ENCODE results near the gene DICER1. TPM values are rescaled to one million over a fixed set of nuclear protein-coding genes. Genes with fewer than 3 reads are reported as not detected.

The DICER1 gene
- total RNA-seq, 1 donor from 2014 or later = 70.0 TPM

DNA sequence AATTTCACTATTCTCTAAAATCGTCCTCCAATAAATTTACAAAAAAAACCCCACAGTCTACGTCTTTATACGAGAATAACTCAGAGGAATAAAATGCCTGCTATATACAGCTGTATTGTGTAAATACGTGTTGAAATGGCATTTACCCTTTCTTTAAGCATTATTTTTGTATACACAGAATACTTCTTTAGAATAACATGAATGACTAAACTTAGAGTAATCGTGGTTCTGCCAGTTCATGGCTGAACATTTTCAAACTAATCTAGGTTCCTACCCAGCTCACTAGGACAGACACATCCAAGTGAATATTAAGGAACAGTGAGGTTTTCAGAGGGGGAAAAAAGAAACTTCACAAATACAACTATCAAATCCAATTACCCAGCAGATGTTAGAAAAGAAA, 24.6 kb downstream of the DICER1 start:
- peak overlapping the region; percentile 31 for H3K27ac ChIP-seq
- H3K4me1 ChIP-seq = peaks cover 45% of the 10 kb centered on the region

DNA sequence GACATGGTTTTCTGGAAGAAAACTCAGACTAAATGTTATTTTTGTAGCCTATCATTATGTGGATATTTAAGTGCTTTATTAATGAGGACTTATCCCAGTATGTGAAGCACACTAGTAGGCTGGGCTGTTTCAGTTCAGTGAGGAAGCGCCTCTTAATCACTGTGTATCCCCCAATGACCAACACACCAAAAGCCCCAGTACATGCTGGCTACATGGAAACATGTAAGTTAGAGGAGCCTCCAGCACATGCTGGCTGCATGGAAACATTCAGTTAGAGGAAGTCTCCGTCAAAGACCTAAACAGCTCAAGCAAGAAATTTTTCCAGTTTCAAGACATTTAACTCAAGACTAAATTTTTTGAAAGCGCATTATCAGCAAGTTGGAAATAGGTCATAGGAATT, 26.8 kb downstream of the DICER1 start:
- peaks cover 74% of the 10 kb centered on the region for H3K4me1 Mint-ChIP-seq
- H3K4me3 Mint-ChIP-seq = no peak overlapping the region
- no peak for DNase-seq (ENCODE audit: low spot score)
- no peak overlapping the region for H3K27ac ChIP-seq
- no peak overlapping the region for H3K4me2 ChIP-seq
- peaks cover 28% of the 10 kb centered on the region for H4K20me1 ChIP-seq (ENCODE audit: low read depth)
- peaks cover 30% of the 10 kb centered on the region for H3K79me2 ChIP-seq (ENCODE audit: low read depth)
- H2AFZ ChIP-seq (replicated peaks) = no peak overlapping the region
- H3K27ac Mint-ChIP-seq = no peak overlapping the region
- no peaks in the 10 kb centered on the region for H3K27me3 ChIP-seq
- no peak for TF ChIP-seq EZH2phosphoT487 (IDR thresholded peaks at IDR 0.05)
- TF ChIP-seq, protein P1, sequence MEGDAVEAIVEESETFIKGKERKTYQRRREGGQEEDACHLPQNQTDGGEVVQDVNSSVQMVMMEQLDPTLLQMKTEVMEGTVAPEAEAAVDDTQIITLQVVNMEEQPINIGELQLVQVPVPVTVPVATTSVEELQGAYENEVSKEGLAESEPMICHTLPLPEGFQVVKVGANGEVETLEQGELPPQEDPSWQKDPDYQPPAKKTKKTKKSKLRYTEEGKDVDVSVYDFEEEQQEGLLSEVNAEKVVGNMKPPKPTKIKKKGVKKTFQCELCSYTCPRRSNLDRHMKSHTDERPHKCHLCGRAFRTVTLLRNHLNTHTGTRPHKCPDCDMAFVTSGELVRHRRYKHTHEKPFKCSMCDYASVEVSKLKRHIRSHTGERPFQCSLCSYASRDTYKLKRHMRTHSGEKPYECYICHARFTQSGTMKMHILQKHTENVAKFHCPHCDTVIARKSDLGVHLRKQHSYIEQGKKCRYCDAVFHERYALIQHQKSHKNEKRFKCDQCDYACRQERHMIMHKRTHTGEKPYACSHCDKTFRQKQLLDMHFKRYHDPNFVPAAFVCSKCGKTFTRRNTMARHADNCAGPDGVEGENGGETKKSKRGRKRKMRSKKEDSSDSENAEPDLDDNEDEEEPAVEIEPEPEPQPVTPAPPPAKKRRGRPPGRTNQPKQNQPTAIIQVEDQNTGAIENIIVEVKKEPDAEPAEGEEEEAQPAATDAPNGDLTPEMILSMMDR (IDR thresholded peaks at IDR 0.05) = no peak
- peaks cover 16% of the 10 kb centered on the region for H3F3A ChIP-seq (ENCODE audit: low read depth)
- H3K9me3 Mint-ChIP-seq = no peaks in the 10 kb centered on the region
- peaks cover 15% of the 10 kb centered on the region for H3K36me3 Mint-ChIP-seq
- H3K9ac ChIP-seq = no peak overlapping the region
- no peak overlapping the region for H3K4me3 ChIP-seq
- no peaks in the 10 kb centered on the region for H3K9me3 ChIP-seq (ENCODE audit: low read depth)
- H3K27me3 Mint-ChIP-seq (ENCODE audit: insufficient read depth, low read depth) = no peaks in the 10 kb centered on the region
- peaks cover 3% of the 10 kb centered on the region for H3K36me3 ChIP-seq
- H3K4me1 ChIP-seq = peaks cover 47% of the 10 kb centered on the region

More for the DNA sequence above, 24.6 kb downstream of the DICER1 start:
- H3K27me3 Mint-ChIP-seq (ENCODE audit: insufficient read depth, low read depth) = peaks cover 2% of the 10 kb centered on the region
- no peak for DNase-seq (ENCODE audit: low spot score)
- peaks cover 52% of the 10 kb centered on the region for H3K79me2 ChIP-seq (ENCODE audit: low read depth)
- H2AFZ ChIP-seq (replicated peaks) = no peak overlapping the region
- no peak for TF ChIP-seq EZH2phosphoT487 (IDR thresholded peaks at IDR 0.05)
- TF ChIP-seq EZH2 (IDR thresholded peaks at IDR 0.05) = no peak
- TF ChIP-seq, protein P1 (IDR thresholded peaks at IDR 0.05) = no peak
- peak overlapping the region; percentile 24 for H3K4me3 ChIP-seq
- H3K9me3 ChIP-seq (ENCODE audit: low read depth) = no peaks in the 10 kb centered on the region
- H3K36me3 ChIP-seq = peaks cover 3% of the 10 kb centered on the region
- H3K4me1 Mint-ChIP-seq = peaks cover 71% of the 10 kb centered on the region
- H3K27me3 ChIP-seq = no peaks in the 10 kb centered on the region
- H3K9me3 Mint-ChIP-seq = no peaks in the 10 kb centered on the region
- peaks cover 17% of the 10 kb centered on the region for H3F3A ChIP-seq (ENCODE audit: low read depth)
- H3K9ac ChIP-seq = no peak overlapping the region
- peak overlapping the region; percentile 71 for H3K4me2 ChIP-seq
- H3K4me3 Mint-ChIP-seq = peak overlapping the region; percentile 77
- peaks cover 33% of the 10 kb centered on the region for H4K20me1 ChIP-seq (ENCODE audit: low read depth)
- H3K27ac Mint-ChIP-seq = peak overlapping the region; percentile 95
- peaks cover 17% of the 10 kb centered on the region for H3K36me3 Mint-ChIP-seq

DNA sequence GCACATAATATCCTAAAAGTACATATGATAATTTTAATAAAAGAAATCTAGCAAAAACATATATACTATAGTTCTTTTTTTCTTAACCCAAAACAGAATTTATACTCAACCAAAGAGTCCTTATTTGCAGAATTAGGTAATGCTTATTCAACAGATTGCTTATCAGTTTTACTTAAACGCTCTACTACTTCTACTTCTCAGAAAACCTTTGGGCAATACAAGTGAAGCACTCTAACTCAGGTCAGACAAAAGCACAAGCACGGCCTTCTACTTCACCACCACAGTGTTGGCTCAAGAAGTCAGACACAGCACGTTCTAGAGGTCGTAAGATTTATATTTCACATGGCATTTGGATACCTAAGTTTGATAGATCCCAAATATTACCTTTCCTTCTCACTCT, 29.2 kb downstream of the DICER1 start:
- Histone ChIP-seq H3K4me1 (peaks cover 41% of the 10 kb centered on the region), H4K20me1 (ENCODE audit: low read depth) (peaks cover 18% of the 10 kb centered on the region), H2AFZ (replicated peaks) (no peak overlapping the region), H3K36me3 (peaks cover 3% of the 10 kb centered on the region), H3K27ac (no peak overlapping the region), H3K27me3 (no peaks in the 10 kb centered on the region), H3F3A (ENCODE audit: low read depth) (peaks cover 15% of the 10 kb centered on the region), H3K9ac (no peak overlapping the region), H3K79me2 (ENCODE audit: low read depth) (peaks cover 14% of the 10 kb centered on the region), H3K4me3 (no peak overlapping the region), H3K4me2 (no peak overlapping the region), H3K9me3 (ENCODE audit: low read depth) (no peaks in the 10 kb centered on the region)
- peaks cover 68% of the 10 kb centered on the region for H3K4me1 Mint-ChIP-seq
- H3K4me3 Mint-ChIP-seq = no peak overlapping the region
- DNase-seq (ENCODE audit: low spot score) = no peak
- no peak for TF ChIP-seq EZH2 (IDR thresholded peaks at IDR 0.05)
- no peak for TF ChIP-seq EZH2phosphoT487 (IDR thresholded peaks at IDR 0.05)
- TF ChIP-seq, protein P1 (IDR thresholded peaks at IDR 0.05) = no peak
- peaks cover 2% of the 10 kb centered on the region for H3K27me3 Mint-ChIP-seq (ENCODE audit: insufficient read depth, low read depth)
- peaks cover 31% of the 10 kb centered on the region for H3K36me3 Mint-ChIP-seq
- H3K27ac Mint-ChIP-seq = no peak overlapping the region
- no peaks in the 10 kb centered on the region for H3K9me3 Mint-ChIP-seq

Data from neural progenitor cell (in vitro differentiated cells).